GM23338 (cell line): ENCODE results near the gene TMEM269. TPM values are rescaled to one million over a fixed set of nuclear protein-coding genes. Genes with fewer than 3 reads are reported as not detected.

ENCODE experiments used
- ATAC-seq: fragments of 200-7000 bp; cut with Tn5 transposase; 3 replicates; pipeline ENCODE4 v1.9.1; 2020
- DNase-seq: peaks from one replicate; pipeline ENCODE4 v3.0.0-alpha.2; 2015; ENCODE audit warnings: low spot score
- H2AFZ ChIP-seq: fragments of 200-600 bp; sonication (generic); 2 replicates; pipeline ENCODE4 v1.8.0; 2016; ENCODE audit warnings: antibody characterized with exemption, mild to moderate bottlenecking, moderate library complexity
- H3F3A ChIP-seq: fragments of 200-600 bp; sonication (generic); replicated peaks from 2 replicates; pipeline ENCODE4 v1.8.0; 2017; ENCODE audit warnings: antibody characterized with exemption, mixed run types, low read depth
- H3K27ac ChIP-seq: fragments of 200-600 bp; sonication (generic); 2 replicates; pipeline ENCODE4 v1.6.1; 2016; ENCODE audit warnings: low read depth
- H3K27me3 ChIP-seq: fragments of 200-600 bp; sonication (generic); 2 replicates; pipeline ENCODE4 v1.8.0; 2016; ENCODE audit warnings: mild to moderate bottlenecking, mixed run types, moderate library complexity; ENCODE audit not compliant: insufficient read depth
- H3K36me3 ChIP-seq: fragments of 200-600 bp; sonication (generic); 2 replicates; pipeline ENCODE4 v1.8.0; 2016; ENCODE audit warnings: mild to moderate bottlenecking; ENCODE audit not compliant: insufficient read depth
- H3K4me1 ChIP-seq: fragments of 200-600 bp; sonication (generic); 2 replicates; pipeline ENCODE4 v1.8.0; 2016; ENCODE audit warnings: mild to moderate bottlenecking, moderate library complexity; ENCODE audit not compliant: insufficient read depth
- H3K4me2 ChIP-seq: fragments of 200-600 bp; sonication (generic); 2 replicates; pipeline ENCODE4 v1.7.1; 2017; ENCODE audit warnings: mixed run types
- H3K4me3 ChIP-seq: fragments of 200-600 bp; sonication (generic); 2 replicates; pipeline ENCODE4 v1.6.1; 2016; ENCODE audit warnings: mixed run types
- H3K79me2 ChIP-seq: fragments of 200-600 bp; sonication (generic); replicated peaks from 2 replicates; pipeline ENCODE4 v1.8.0; 2017; ENCODE audit warnings: mild to moderate bottlenecking; ENCODE audit not compliant: insufficient read depth
- H3K9me2 ChIP-seq: fragments of 200-600 bp; sonication (generic); 2 replicates; pipeline ENCODE4 v1.8.0; 2017; ENCODE audit not compliant: insufficient read depth
- H4K20me1 ChIP-seq: fragments of 200-600 bp; sonication (generic); replicated peaks from 2 replicates; pipeline ENCODE4 v1.8.0; 2017; ENCODE audit warnings: mild to moderate bottlenecking; ENCODE audit not compliant: insufficient read depth
- H3K27ac Mint-ChIP-seq: 2 replicates; pipeline ENCODE4 v1.8.0; 2020; ENCODE audit warnings: inconsistent platforms, mild to moderate bottlenecking, moderate library complexity, mixed read lengths
- H3K27me3 Mint-ChIP-seq: 3 replicates; pipeline ENCODE4 v1.8.0; 2022; ENCODE audit warnings: low read depth, mild to moderate bottlenecking, moderate library complexity, mixed read lengths, inconsistent platforms; ENCODE audit not compliant: insufficient read depth, poor library complexity
- H3K36me3 Mint-ChIP-seq: 3 replicates; pipeline ENCODE4 v1.8.0; 2021; ENCODE audit warnings: low read depth, mild to moderate bottlenecking, inconsistent platforms, moderate library complexity, mixed read lengths
- H3K4me1 Mint-ChIP-seq: 3 replicates; pipeline ENCODE4 v1.8.0; 2020; ENCODE audit warnings: mild to moderate bottlenecking, inconsistent platforms, mixed read lengths
- H3K4me3 Mint-ChIP-seq: 3 replicates; pipeline ENCODE4 v1.8.0; 2021; ENCODE audit warnings: moderate library complexity, mild to moderate bottlenecking, inconsistent platforms, mixed read lengths
- H3K9me3 Mint-ChIP-seq: 3 replicates; pipeline ENCODE4 v1.8.0; 2020; ENCODE audit warnings: moderate library complexity, mild to moderate bottlenecking, inconsistent platforms, mixed read lengths
- CREB1 ChIP-seq: fragments of 250-450 bp; sonication (Bioruptor Pico); IDR thresholded peaks from 2 replicates; pipeline ENCODE4 v1.5.0; 2020; ENCODE audit warnings: low read depth, mild to moderate bottlenecking, moderate library complexity
- CTCF ChIP-seq, 2 experiments: fragments of 200-600 bp in 1 of 2; sonication (generic) in 1 of 2; conservative IDR thresholded peaks; 2 replicates each; pipeline versions ENCODE4 v1.5.1 to v1.6.1; 2016 to 2017; ENCODE audit warnings: antibody characterized with exemption in 2 of 2, low read depth in 2 of 2, mild to moderate bottlenecking in 2 of 2, moderate library complexity in 1 of 2
- EZH2 ChIP-seq: fragments of 200-600 bp; sonication (generic); IDR thresholded peaks from one replicate; pipeline ENCODE4 v1.8.0; 2017; ENCODE audit warnings: antibody characterized with exemption, mild to moderate bottlenecking, low read depth; ENCODE audit not compliant: unreplicated experiment
- EZH2phosphoT487 ChIP-seq: fragments of 200-600 bp; sonication (generic); IDR thresholded peaks from one replicate; pipeline ENCODE4 v1.8.1; 2018; ENCODE audit warnings: antibody characterized with exemption; ENCODE audit not compliant: unreplicated experiment
- JUNB ChIP-seq: IDR thresholded peaks from one replicate; pipeline ENCODE4 v1.6.1; 2016; ENCODE audit warnings: antibody characterized with exemption; ENCODE audit not compliant: unreplicated experiment
- NANOG ChIP-seq: IDR thresholded peaks from 2 replicates; pipeline ENCODE4 v1.6.1; 2016; ENCODE audit warnings: antibody characterized with exemption, borderline replicate concordance
- POLR2AphosphoS5 ChIP-seq: IDR thresholded peaks from 2 replicates; pipeline ENCODE4 v1.6.1; 2016; ENCODE audit warnings: antibody characterized with exemption, low read depth
- STAT1 ChIP-seq: IDR thresholded peaks from one replicate; pipeline ENCODE4 v1.6.1; 2016; ENCODE audit warnings: antibody characterized with exemption; ENCODE audit not compliant: unreplicated experiment
- ZNF114 ChIP-seq: fragments of 250-450 bp; sonication (Bioruptor Pico); IDR thresholded peaks from 2 replicates; pipeline ENCODE4 v1.5.0; 2020; ENCODE audit warnings: mild to moderate bottlenecking, moderate library complexity
- ZNF331 ChIP-seq: fragments of 250-450 bp; sonication (Bioruptor Pico); IDR thresholded peaks from 2 replicates; pipeline ENCODE4 v1.5.0; 2020; ENCODE audit warnings: low read depth, mild to moderate bottlenecking, moderate library complexity
- ZNF462 ChIP-seq: fragments of 250-450 bp; sonication (Bioruptor Pico); IDR thresholded peaks from 2 replicates; pipeline ENCODE4 v1.5.0; 2020; ENCODE audit warnings: mild to moderate bottlenecking, moderate library complexity
- long read RNA-seq: library from polyadenylated mRNA; unstranded; transcript quantifications from one replicate; pipeline ENCODE4 v2.0.0, GENCODE V29; 2020; ENCODE audit not compliant: unreplicated experiment
- polyA plus RNA-seq: library from polyadenylated mRNA; unstranded; fragments of >200 nt; fragmentation: Nextera tagmentation; extraction: Ambion mirVana; gene quantifications from 2 replicates; pipeline ENCODE4 v1.2.1, GENCODE V29; 2016
- total RNA-seq: library from RNA; depleted of rRNA; stranded (reverse); fragments of >200 nt; shearing (Covaris generic); gene quantifications from 2 replicates; pipeline ENCODE4 v1.2.3, GENCODE V29; 2014; rRNA removed
- TF ChIP-seq, protein P1 (sequence below): IDR thresholded peaks from 2 replicates; pipeline ENCODE4 v1.6.1; 2016; ENCODE audit warnings: antibody characterized with exemption
- TF ChIP-seq, protein P2 (sequence below): IDR thresholded peaks from one replicate; pipeline ENCODE4 v1.6.1; 2018; ENCODE audit warnings: antibody characterized with exemption; ENCODE audit not compliant: unreplicated experiment

Gene TMEM269
- total RNA-seq, result 0.45 TPM in 1 of 2 replicates, not detected in the other
- polyA plus RNA-seq, result 0.28 and 0.31 TPM in 2 replicates
- long read RNA-seq, result 0 reads

GRCh38 chr1:42784946-42785693 lies at the start of gene TMEM269:
TSS of gene TMEM269 (plus strand) at chr1:42784991. CDS start at chr1:42789894, 4,903 bp downstream.
- Mint-ChIP-seq H3K4me1 (peaks cover 11% of the 10 kb centered on the region), H3K4me3 (peak within 1 kb of the TSS; percentile 21; the same call in 2 of the 3 replicates), H3K36me3 (peaks cover 12% of the 10 kb centered on the region), H3K9me3 (no peaks in the 10 kb centered on the region), H3K27ac (no peak within 1 kb of the TSS; the same call in 1 of the 2 replicates), H3K27me3 (peaks cover 4% of the 10 kb centered on the region)
- peak within 1 kb of the TSS; percentile 67 for H3K4me2 ChIP-seq
- H3K4me3 ChIP-seq, result peak within 1 kb of the TSS; percentile 47
- ATAC-seq (peak; percentile 64), DNase-seq (peak; percentile 56)
- H3K27me3 ChIP-seq, result peaks cover 6% of the 10 kb centered on the region; the same call in 1 of the 2 replicates
- no peaks in the 10 kb centered on the region for H3K9me2 ChIP-seq
- peaks cover 5% of the 10 kb centered on the region; the same call in 1 of the 2 replicates for H3K4me1 ChIP-seq
- no peak for TF ChIP-seq ZNF331 (CRISPR knock-in tag)
- TF ChIP-seq, protein P1, sequence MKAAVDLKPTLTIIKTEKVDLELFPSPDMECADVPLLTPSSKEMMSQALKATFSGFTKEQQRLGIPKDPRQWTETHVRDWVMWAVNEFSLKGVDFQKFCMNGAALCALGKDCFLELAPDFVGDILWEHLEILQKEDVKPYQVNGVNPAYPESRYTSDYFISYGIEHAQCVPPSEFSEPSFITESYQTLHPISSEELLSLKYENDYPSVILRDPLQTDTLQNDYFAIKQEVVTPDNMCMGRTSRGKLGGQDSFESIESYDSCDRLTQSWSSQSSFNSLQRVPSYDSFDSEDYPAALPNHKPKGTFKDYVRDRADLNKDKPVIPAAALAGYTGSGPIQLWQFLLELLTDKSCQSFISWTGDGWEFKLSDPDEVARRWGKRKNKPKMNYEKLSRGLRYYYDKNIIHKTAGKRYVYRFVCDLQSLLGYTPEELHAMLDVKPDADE, result no peak
- TF ChIP-seq NANOG, result no peak
- no peak for TF ChIP-seq STAT1
- TF ChIP-seq POLR2AphosphoS5, result no peak
- no peak for TF ChIP-seq EZH2
- no peak for TF ChIP-seq CTCF (conservative IDR thresholded peaks at IDR 0.05; ENCODE audit: low read depth in 2 of 2)
- no peak for TF ChIP-seq EZH2phosphoT487
- no peak for TF ChIP-seq ZNF462 (CRISPR knock-in tag)
- TF ChIP-seq, protein P2, sequence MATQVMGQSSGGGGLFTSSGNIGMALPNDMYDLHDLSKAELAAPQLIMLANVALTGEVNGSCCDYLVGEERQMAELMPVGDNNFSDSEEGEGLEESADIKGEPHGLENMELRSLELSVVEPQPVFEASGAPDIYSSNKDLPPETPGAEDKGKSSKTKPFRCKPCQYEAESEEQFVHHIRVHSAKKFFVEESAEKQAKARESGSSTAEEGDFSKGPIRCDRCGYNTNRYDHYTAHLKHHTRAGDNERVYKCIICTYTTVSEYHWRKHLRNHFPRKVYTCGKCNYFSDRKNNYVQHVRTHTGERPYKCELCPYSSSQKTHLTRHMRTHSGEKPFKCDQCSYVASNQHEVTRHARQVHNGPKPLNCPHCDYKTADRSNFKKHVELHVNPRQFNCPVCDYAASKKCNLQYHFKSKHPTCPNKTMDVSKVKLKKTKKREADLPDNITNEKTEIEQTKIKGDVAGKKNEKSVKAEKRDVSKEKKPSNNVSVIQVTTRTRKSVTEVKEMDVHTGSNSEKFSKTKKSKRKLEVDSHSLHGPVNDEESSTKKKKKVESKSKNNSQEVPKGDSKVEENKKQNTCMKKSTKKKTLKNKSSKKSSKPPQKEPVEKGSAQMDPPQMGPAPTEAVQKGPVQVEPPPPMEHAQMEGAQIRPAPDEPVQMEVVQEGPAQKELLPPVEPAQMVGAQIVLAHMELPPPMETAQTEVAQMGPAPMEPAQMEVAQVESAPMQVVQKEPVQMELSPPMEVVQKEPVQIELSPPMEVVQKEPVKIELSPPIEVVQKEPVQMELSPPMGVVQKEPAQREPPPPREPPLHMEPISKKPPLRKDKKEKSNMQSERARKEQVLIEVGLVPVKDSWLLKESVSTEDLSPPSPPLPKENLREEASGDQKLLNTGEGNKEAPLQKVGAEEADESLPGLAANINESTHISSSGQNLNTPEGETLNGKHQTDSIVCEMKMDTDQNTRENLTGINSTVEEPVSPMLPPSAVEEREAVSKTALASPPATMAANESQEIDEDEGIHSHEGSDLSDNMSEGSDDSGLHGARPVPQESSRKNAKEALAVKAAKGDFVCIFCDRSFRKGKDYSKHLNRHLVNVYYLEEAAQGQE, result no peak
- no peak for TF ChIP-seq ZNF114 (CRISPR knock-in tag)
- TF ChIP-seq JUNB, result no peak
- no peak for TF ChIP-seq CREB1 (CRISPR knock-in tag)
- no peak within 1 kb of the TSS for H3K27ac ChIP-seq
- H2AFZ ChIP-seq, result peak within 1 kb of the TSS; percentile 32; the same call in 1 of the 2 replicates
- no peaks in the 10 kb centered on the region for H3K36me3 ChIP-seq
- H3F3A ChIP-seq, result 0 out of 2 replicates have a peak, but pooled peaks cover 15% of the 10 kb centered on the region
- 0 out of 2 replicates have a peak, but pooled peaks cover 4% of the 10 kb centered on the region for H4K20me1 ChIP-seq
- H3K79me2 ChIP-seq, result no peaks in the 10 kb centered on the region
